ENCODE measurements around the gene MYO15B.

MYO15B gene

GRCh38 chr17:75604034-75604695 is 16.6 kb downstream of the MYO15B start:
- no peak for DNase-seq

GRCh38 chr17:75605790-75606189 is 18.2 kb downstream of the MYO15B start:
- no peak for DNase-seq

- DNase-seq: no peak
These were observed 19.5 kb downstream of the MYO15B start for GRCh38 chr17:75607086-75607485.

GRCh38 chr17:75610103-75610984 is 22.7 kb downstream of the MYO15B start:
- DNase-seq: no peak

GRCh38 chr17:75611851-75612429 is 24.3 kb downstream of the MYO15B start:
- peak; percentile 22 for DNase-seq

- no peak for DNase-seq
These were observed 25.5 kb downstream of the MYO15B start for GRCh38 chr17:75612906-75613626.

- DNase-seq: no peak
These were observed 26.4 kb downstream of the MYO15B start for GRCh38 chr17:75614006-75614405.

- DNase-seq: no peak
These were observed 27.1 kb downstream of the MYO15B start for GRCh38 chr17:75614556-75615270.

- no peak for DNase-seq
These were observed 27.7 kb downstream of the MYO15B start for GRCh38 chr17:75615301-75615700.

GRCh38 chr17:75616521-75617122 is 29.0 kb downstream of the MYO15B start:
- no peak for DNase-seq

- no peak for DNase-seq
These were observed 29.6 kb downstream of the MYO15B start for GRCh38 chr17:75617218-75617617.

- DNase-seq: no peak
These were observed 30.1 kb downstream of the MYO15B start for GRCh38 chr17:75617675-75618074.

- DNase-seq: peak; percentile 50
These were observed 32.2 kb downstream of the MYO15B start for GRCh38 chr17:75619506-75620431.

GRCh38 chr17:75621489-75621888 is 33.9 kb downstream of the MYO15B start:
- no peak for DNase-seq

- no peak for DNase-seq
These were observed 34.5 kb downstream of the MYO15B start for GRCh38 chr17:75622076-75622475.

GRCh38 chr17:75622771-75623273 is 35.2 kb downstream of the MYO15B start:
- no peak for DNase-seq

GRCh38 chr17:75623386-75623785 is 35.8 kb downstream of the MYO15B start:
- no peak for DNase-seq

- no peak for DNase-seq
These were observed 36.4 kb downstream of the MYO15B start for GRCh38 chr17:75624021-75624420.

GRCh38 chr17:75624714-75625345 is 37.2 kb downstream of the MYO15B start:
- DNase-seq: no peak

GRCh38 chr17:75625813-75626486 is 38.4 kb downstream of the MYO15B start:
- peak; percentile 48 for DNase-seq
